ENCODE results near the gene ZNF292. TPM values are rescaled to one million over a fixed set of nuclear protein-coding genes. Genes with fewer than 3 reads are reported as not detected.
A peak's percentile ranks its signal among the peaks of the same experiment; 100 is the strongest.
"Not testable (repeated sequence)": the region's sequence is repeated elsewhere in the genome, so short reads cannot be mapped to it uniquely, and the experiment has no call there.

Gene ZNF292
- total RNA-seq, 1 donor from 2014 or later, result 43.1 TPM

DNA sequence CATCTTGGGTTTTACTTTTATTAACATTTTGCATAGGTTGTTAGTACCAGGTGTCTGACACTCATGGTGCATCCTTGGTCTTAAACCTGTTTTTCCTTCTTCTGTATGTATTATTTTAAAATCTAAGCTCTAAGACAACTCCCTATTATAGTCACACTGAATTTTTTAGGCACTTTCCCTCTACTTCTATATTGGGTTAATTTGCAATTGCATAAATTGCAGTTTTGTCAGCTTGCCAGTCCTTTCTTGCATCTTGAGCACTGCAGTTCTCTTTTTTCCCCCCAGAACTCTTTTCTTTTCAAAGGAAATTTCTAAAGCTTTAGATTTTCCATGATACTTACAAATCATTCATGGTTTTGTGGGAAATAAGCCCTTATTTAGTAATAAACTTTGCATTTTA lies 70.6 kb downstream of the ZNF292 start:
- Histone ChIP-seq H3K4me1 (no peaks in the 10 kb centered on the region), H3K27ac (no peak overlapping the region), H3K36me3 (peaks cover 36% of the 10 kb centered on the region), H3K27me3 (ENCODE audit: low read depth) (no peaks in the 10 kb centered on the region), H3K4me3 (no peak overlapping the region), H3K9me3 (no peaks in the 10 kb centered on the region)
- TF ChIP-seq, protein P1, sequence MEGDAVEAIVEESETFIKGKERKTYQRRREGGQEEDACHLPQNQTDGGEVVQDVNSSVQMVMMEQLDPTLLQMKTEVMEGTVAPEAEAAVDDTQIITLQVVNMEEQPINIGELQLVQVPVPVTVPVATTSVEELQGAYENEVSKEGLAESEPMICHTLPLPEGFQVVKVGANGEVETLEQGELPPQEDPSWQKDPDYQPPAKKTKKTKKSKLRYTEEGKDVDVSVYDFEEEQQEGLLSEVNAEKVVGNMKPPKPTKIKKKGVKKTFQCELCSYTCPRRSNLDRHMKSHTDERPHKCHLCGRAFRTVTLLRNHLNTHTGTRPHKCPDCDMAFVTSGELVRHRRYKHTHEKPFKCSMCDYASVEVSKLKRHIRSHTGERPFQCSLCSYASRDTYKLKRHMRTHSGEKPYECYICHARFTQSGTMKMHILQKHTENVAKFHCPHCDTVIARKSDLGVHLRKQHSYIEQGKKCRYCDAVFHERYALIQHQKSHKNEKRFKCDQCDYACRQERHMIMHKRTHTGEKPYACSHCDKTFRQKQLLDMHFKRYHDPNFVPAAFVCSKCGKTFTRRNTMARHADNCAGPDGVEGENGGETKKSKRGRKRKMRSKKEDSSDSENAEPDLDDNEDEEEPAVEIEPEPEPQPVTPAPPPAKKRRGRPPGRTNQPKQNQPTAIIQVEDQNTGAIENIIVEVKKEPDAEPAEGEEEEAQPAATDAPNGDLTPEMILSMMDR (IDR thresholded peaks at IDR 0.05), result no peak
- DNase-seq (no peak), ATAC-seq (no peak)
- intact Hi-C loops (cut with DNase I), result no loop called here

DNA sequence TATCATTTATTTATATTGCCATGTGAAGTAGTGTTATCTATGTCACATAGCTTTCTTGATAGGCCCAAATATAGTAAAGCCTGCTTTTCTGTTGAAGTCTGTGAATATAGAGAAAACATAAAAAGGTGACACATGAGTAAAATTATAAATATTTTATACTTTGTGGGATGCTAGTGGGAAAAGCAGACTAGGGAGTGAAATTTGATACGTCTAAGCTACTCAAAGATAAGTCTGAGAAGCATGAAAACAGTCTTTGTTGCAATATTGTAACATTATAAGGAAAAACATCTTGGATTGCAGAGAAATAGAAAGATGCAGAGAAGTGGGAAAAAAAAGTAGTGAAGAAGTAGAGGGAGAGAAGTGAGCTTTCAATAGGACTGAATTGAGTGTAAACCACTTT lies 75.4 kb downstream of the ZNF292 start:
- H3K27ac ChIP-seq, result no peak overlapping the region
- DNase-seq (no peak), ATAC-seq (no peak)
- peaks cover 23% of the 10 kb centered on the region for H3K36me3 ChIP-seq
- no peaks in the 10 kb centered on the region for H3K9me3 ChIP-seq
- TF ChIP-seq, protein P1 (IDR thresholded peaks at IDR 0.05), result no peak
- no peaks in the 10 kb centered on the region for H3K27me3 ChIP-seq (ENCODE audit: low read depth)
- no peak overlapping the region for H3K4me3 ChIP-seq
- intact Hi-C loops (cut with DNase I), result no loop called here
- H3K4me1 ChIP-seq, result no peaks in the 10 kb centered on the region

DNA sequence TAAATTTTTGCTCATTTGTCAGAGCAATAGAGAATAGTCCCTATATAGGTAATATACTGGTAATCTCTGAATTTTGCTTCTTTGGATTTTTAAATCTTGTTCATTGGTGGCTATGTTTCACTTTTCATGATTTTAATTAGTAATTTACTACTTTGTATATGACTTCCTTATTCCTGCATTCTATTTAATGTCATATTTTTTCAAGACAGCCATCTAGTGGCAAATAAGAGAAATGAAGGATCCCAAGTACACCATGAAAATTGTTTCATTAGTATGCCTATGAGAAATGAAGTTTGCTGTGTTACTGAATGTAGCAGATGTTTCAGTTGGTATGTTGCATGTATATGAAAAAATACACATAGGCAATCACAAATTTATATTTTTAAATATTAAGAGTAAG lies 82.4 kb downstream of the ZNF292 start:
- Histone ChIP-seq H3K4me3 (no peak overlapping the region), H3K4me1 (no peaks in the 10 kb centered on the region), H3K27me3 (ENCODE audit: low read depth) (no peaks in the 10 kb centered on the region), H3K36me3 (peaks cover 39% of the 10 kb centered on the region), H3K27ac (no peak overlapping the region), H3K9me3 (no peaks in the 10 kb centered on the region)
- DNase-seq (no peak), ATAC-seq (peak in 1 of 2 donors; percentile 56)
- TF ChIP-seq, protein P1 (IDR thresholded peaks at IDR 0.05), result peak; percentile 63
- intact Hi-C loops (cut with DNase I), result loop anchor here (5.0 kb wide), 1 partner anchor 101 kb away; no protein-coding TSS in a partner anchor

DNA sequence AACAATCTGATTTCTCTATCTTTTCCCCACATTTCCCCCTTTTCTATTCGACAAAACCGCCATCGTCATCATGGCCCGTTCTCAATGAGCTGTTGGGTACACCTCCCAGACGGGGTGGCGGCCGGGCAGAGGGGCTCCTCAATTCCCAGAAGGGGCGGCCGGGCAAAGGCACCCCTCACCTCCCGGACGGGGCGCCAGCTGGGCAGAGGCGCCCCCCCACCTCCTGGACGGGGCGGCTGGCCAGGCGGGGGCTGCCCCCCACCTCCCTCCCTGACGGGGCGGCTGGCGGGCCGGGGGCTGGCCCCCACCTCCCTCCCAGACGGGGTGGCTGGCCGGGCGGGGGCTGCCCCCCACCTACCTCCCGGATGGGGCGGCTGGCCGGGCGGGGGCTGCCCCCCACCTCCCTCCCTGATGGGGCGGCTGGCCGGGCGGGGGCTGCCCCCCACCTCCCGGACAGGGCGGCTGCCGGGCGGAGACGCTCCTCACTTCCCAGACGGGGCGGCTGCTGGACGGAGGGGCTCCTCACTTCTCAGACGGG lies 83.8 kb downstream of the ZNF292 start:
- not testable (repeated sequence) for ATAC-seq; H3K27me3 ChIP-seq (ENCODE audit: low read depth); DNase-seq; H3K4me1 ChIP-seq; H3K4me3 ChIP-seq; H3K27ac ChIP-seq; H3K9me3 ChIP-seq
- peaks cover 42% of the 10 kb centered on the region for H3K36me3 ChIP-seq
- intact Hi-C loops (cut with DNase I), result loop anchor here (5.0 kb wide), 1 partner anchor 102 kb away; no protein-coding TSS in a partner anchor

DNA sequence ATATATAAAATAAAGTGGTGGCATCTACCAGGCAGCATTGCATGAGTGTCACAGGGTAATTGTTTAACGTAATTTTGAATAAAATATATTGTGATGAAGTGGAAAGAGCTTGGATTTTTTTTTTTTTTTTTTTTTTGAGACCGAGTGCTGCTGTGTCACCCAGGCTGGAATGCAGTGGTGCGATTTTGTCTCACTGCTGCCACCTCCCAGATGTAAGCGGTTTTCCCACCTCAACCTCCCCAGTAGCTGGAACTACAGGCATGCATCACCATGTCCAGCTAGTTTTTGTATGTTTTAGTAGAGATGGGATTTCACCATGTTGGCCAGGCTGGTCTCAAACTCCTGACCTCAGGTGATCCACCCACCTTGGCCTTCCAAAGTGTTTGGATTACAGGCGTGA lies 85.9 kb downstream of the ZNF292 start:
- ATAC-seq (no peak), DNase-seq (no peak)
- intact Hi-C loops (cut with DNase I), result no loop called here
- Histone ChIP-seq H3K4me1 (no peaks in the 10 kb centered on the region), H3K27me3 (ENCODE audit: low read depth) (no peaks in the 10 kb centered on the region), H3K27ac (no peak overlapping the region), H3K4me3 (no peak overlapping the region), H3K36me3 (peaks cover 51% of the 10 kb centered on the region), H3K9me3 (no peaks in the 10 kb centered on the region)
- TF ChIP-seq, protein P1 (IDR thresholded peaks at IDR 0.05), result no peak

DNA sequence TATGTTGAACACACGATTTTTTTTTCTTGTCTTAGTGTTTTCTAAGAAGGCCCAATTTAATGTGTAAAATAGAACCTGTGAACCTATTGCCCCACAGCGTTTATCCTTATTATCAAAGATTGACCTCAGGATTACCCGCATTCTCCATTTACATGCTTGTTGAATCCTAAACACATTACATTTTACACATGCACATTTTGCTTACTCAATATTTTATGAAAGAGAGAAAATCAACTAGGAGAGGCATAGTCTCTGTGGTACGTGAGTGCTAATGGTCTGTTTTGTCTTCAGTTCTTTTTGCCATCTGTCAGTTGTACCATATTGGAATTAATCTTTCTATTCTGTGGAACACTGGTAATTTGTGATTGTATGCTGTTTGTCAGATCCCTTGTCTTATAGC lies 86.9 kb downstream of the ZNF292 start:
- TF ChIP-seq, protein P1 (IDR thresholded peaks at IDR 0.05), result no peak
- Histone ChIP-seq H3K27ac (no peak overlapping the region), H3K4me1 (no peaks in the 10 kb centered on the region), H3K27me3 (ENCODE audit: low read depth) (no peaks in the 10 kb centered on the region), H3K4me3 (no peak overlapping the region), H3K9me3 (no peaks in the 10 kb centered on the region), H3K36me3 (peaks cover 61% of the 10 kb centered on the region)
- ATAC-seq (no peak), DNase-seq (no peak)
- intact Hi-C loops (cut with DNase I), result no loop called here
